GM12892 (cell line): ENCODE measurements around the gene ITGB1. TPM values are rescaled to one million over a fixed set of nuclear protein-coding genes. Genes with fewer than 3 reads are reported as not detected.
"Not testable (repeated sequence)": the region's sequence is repeated elsewhere in the genome, so short reads cannot be mapped to it uniquely, and the experiment has no call there.

ENCODE experiments used
- DNase-seq: peaks from one replicate; pipeline ENCODE4 v3.0.0; 2011; ENCODE audit not compliant: insufficient read length
- FAIRE-seq: peaks from 2 replicates; lab custom pipeline; 2011; peaks lifted over from hg19 to GRCh38; lab: Jason Lieb, UNC
- POLR2A ChIP-seq: IDR thresholded peaks from 2 replicates; pipeline ENCODE4 v1.6.1; 2011; ENCODE audit warnings: low read depth, low read length, control low read depth
- POLR2AphosphoS5 ChIP-seq: IDR thresholded peaks from 2 replicates; pipeline ENCODE4 v1.6.1; 2011; ENCODE audit warnings: low read depth, low read length, control low read depth
- TAF1 ChIP-seq: IDR thresholded peaks from 2 replicates; pipeline ENCODE4 v1.6.1; 2011; ENCODE audit warnings: low read depth, mild to moderate bottlenecking, control low read depth, low read length, borderline replicate concordance
- polyA plus RNA-seq: library from polyadenylated mRNA; unstranded; fragments of >200 nt; gene quantifications from one replicate; pipeline ENCODE4 v1.2.1, GENCODE V29; 2012; ENCODE audit warnings: missing spikeins, inconsistent platforms; ENCODE audit not compliant: missing spikeins

Gene ITGB1
- polyA plus RNA-seq, result 39.2 TPM

DNA sequence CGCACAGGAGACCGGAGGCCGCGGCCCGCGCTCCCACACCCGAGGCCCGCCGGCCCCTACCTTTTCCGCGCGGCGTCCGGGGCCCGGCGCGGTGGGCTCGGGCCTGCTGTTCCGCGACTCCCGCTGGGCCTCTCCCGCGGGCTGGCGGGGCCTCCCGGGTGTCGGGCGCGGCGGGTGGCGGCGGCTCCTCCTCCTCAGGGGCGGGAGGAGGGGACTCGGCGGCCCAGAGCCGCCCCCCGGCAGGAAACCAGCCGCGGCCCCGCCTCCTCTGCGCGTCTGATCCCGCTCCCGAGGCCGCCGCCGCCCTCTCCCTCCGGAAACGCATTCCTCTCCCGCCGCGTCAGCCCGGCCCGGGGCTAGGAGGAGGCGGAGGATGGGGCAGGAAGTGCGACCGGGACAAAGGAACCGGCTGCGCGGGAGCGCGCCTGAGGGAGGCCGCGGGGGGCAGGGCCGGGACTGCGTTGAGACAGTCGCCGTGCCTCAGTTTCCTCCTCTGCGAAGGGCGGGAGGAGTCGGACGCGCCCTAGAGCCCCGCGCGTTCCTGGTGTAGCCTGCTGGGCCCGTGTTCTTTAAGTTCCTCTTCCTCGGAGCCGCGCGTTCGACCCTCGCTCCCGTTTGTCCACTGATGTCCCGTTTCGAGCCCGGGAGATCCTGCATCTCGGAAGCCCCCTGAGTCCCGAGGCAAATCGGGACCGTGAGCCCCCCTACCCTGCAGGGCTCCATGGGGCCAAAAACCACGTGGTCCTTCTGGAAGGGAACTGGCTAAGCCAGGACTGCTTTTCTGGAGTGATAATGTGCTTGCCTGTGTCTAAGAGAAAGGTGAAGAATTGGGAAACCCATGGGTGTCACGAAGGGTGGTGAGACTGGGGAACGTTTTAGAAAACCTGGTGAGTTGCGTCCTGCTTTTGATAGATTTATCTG is at the start of gene ITGB1:
Gene ITGB1, minus strand, starts transcription at position 146 of the 921 bp plus-strand sequence. CDS start 22,672 bp downstream, outside the sequence.
- peak; percentile 63 for DNase-seq
- TF ChIP-seq POLR2A (peak; percentile 53; the same call in 1 of the 2 replicates), TAF1 (0 out of 2 replicates have a peak, but pooled peaks have one; percentile 32), POLR2AphosphoS5 (no peak)
- FAIRE-seq, result peak; percentile 50

DNA sequence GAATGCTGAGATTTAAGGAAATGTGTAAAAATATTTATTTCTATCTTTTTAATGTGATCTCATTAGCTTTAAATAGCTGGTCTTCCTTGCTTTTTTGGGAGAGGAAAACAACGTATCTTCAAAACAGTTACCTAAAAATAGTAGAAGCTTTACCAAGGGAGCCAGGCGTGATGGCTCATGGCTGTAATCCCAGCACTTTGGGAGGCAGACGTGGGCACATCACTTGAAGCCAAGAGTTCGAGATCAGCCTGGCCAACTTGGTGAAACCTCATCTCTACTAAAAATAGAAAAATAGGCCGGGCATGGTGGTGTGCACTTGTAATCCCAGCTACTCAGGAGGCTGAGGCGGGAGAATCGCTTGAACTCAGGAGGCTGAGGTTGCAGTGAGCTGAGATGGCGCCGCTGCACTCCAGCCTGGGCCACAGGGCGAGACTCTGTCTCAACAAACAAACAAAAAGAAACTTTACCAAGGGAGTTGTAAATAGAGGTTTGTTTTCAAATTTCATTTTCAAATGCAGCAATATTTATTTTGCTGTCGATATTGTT is 48.4 kb upstream of the ITGB1 start:
- DNase-seq (no peak), FAIRE-seq (no peak)
- no peak for TF ChIP-seq TAF1
- no peak for TF ChIP-seq POLR2AphosphoS5
- no peak for TF ChIP-seq POLR2A

DNA sequence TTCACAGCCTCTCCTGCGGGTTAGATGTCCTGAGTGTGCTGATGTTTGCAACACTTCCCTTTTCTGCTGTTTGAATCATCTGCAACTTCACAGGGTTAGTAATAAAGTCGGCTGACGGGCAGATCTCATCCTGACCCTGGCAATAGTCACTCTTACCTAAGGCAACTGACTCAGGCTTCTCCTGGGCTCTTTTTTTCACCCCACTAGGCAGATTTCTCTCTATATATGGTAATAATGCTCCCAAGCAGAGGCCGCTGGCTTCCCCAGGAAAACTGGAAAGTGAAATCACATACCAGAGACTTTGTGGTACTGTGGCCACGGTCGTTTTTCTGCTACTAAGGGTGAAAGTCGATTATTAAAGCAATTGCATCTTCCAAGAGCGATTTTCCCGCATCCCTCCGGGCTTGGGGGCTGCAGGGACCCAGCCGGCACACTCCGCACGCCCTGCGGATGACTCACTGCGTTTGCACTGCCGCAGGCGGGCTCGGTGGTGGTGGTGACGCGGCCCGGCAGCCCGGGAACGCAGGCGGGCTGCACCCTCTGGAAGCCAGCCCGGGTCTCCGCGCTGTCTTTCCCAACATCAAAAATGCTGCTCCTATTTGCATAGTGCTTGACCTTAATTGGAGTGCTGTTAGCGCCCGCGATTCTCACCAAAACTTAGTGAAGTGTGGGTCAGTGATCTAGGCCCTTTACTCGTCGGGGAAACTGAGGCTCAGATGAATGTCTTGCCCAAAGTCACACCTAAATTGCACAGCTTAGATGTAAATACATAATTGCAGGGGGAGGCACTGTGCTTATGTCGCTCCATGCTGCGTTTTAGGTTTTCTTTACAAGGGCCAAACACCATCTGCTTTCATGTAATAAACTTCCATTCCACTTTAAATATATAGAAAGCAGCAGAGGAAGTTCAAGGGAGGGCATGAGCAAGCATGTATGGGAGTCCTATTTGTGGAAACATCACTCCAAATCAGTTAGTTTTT is 47.6 kb upstream of the ITGB1 start:
- DNase-seq, result no peak
- FAIRE-seq, result peak; percentile 27
- TF ChIP-seq POLR2AphosphoS5, result no peak
- no peak for TF ChIP-seq POLR2A
- no peak for TF ChIP-seq TAF1

DNA sequence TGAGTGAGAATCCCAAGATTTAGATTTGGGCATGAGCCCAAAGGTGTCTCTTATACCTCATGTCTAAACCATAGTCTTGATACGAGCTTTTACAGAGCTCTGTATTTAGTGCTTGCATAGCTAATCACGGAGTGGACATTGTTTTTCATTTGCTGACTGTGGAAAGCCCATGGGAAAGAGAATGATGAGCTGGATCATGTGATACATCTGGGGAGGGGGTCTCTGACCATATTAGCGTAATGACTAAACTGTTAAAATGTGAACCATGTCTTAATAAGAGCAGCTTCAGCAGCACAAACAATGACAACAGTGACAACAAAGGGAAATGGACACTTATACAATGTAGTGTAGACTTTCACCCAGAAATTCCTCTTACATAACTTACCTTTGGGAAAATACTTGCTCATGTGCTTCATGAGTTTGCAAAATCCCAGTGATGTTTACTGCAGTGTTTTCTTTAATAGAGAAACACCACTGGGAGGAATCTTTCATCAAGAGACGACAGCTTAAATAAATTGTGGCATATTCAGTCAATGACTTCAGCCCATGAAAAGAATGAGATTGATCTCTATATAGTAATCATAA is 44.0 kb upstream of the ITGB1 start:
- TF ChIP-seq POLR2A (no peak), POLR2AphosphoS5 (no peak), TAF1 (no peak)
- no peak for DNase-seq
- no peak for FAIRE-seq

DNA sequence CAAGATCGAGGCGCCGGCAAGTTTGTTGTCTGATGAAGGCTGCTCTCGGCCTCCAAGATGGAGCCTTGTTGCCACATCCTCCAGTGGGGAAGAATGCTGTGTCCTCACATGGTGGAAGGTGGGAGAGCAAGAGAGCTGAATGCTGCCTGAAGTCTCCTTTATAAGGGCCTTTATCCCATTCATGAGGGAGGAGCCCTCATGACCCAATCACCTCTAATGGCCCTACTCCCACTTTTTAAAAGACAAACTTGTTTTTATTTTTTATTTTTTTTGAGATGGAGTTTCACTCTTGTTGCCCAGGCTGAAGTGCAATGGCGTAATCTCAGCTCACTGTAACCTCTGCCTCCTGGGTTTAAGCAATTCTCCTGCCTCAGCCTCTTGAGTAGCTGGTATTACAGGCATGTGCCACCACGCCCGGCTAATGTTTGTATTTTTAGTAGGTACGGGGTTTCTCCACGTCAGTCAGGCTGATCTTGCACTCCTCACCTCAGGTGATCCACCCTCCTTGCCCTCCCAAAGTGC is 40.1 kb upstream of the ITGB1 start:
- DNase-seq, result not testable (repeated sequence)

DNA sequence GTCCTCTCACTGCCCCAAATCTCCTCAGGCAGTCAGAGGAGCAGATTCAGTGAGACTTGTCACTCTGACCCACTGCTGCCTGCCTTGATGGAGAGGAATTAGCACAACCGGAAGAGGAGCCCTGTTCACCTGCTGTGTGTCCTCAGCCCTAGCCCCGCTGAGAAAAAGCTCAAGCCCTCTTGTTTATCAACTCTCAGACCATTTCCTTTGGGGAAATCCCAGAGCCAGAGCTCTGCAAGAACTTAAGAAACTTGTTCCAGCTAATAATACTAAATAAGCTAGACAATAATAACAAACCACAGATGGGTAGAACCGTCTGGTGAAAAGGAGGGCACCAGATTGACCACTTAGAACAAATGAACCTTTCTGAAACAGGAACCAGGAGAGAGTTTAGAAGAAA is 37.7 kb upstream of the ITGB1 start:
- TF ChIP-seq POLR2A (no peak), TAF1 (no peak), POLR2AphosphoS5 (no peak)
- DNase-seq (no peak), FAIRE-seq (peak; percentile 38)

More for the DNA sequence above, 40.1 kb upstream of the ITGB1 start:
- FAIRE-seq, result not testable (repeated sequence)

DNA sequence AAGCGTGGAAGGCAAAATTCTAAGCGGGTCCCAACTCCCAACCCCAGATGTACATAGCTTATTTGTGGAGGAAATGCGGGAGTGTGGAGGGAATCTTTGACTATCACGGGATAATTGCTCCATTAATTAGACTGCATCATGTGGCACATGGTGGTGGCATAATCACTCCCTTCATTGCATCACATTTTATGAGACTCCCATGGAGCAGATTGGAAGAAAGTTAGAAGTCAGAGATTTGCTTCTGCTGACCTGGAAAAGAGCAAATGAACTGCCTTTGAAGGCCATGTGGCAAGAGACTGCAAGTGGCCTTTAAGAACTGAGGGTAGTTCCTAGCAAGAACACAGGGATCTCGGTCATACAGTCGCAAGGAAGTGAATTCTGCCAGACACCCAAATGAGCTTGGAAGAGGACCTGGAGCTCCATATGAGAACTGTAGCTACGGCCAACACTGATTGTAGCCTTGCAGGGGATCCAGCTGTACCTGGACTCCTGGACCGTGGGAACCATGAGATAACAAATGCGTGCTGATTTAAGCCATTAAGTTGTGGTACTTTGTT is 37.1 kb upstream of the ITGB1 start:
- no peak for DNase-seq
- no peak for FAIRE-seq
- TF ChIP-seq POLR2A (no peak), TAF1 (no peak), POLR2AphosphoS5 (no peak)

DNA sequence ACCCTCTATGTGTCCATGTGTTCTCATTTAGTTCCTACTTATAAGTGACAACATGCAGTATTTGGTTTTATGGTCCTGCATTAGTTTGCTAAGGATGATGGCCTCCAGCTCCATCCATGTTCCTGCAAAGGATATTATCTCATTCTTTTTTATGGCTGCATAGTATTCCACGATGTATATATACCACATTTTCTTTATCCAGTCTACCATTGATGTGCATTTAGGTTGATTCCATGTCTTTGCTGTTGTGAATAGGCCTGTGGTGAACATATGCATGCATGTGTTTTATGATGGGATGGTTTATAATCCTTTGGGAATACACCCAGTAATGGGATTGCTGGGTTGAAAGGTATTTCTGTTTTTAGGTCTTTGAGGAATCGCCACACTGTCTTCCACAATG is 36.6 kb upstream of the ITGB1 start:
- not testable (repeated sequence) for DNase-seq, FAIRE-seq

DNA sequence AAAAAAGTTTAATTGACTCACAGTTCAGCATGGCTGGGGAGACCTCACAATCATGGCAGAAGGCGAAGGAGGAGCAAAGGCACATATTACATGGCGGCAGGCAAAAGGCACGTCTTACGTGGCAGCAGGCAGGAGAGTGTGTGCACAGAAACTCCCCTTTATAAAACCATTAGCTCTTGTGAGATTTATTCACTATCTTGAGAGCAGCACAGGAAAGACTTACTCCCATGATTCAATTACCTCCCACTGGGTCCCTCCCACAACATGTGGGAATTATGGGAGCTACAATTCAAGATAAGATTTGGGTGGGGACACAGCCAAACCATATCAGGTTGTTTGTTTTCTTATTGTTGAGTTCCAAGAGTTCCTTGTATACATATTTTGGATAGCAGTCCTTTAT is 34.3 kb upstream of the ITGB1 start:
- DNase-seq, FAIRE-seq: not testable (repeated sequence)

DNA sequence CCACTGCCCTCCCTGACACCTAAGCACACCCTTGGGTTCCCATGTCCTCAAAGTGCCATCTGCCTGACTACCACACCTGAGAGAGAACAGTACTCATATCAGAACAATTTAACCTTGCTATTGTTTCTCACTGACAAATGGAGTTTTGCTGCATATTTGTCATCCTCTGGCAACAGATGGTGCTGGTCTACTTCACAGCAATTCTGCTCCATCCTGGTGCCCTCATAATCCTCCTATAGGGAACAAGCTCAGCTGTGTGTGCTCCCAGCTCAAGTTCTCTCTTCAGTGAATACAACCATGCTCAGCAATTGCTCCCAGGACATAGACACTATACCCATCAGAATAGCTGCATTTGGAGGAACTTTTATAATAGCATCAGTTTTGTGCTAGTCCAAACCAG is 32.8 kb upstream of the ITGB1 start:
- TF ChIP-seq TAF1, result no peak
- TF ChIP-seq POLR2AphosphoS5, result no peak
- TF ChIP-seq POLR2A, result no peak
- FAIRE-seq, result no peak
- no peak for DNase-seq

DNA sequence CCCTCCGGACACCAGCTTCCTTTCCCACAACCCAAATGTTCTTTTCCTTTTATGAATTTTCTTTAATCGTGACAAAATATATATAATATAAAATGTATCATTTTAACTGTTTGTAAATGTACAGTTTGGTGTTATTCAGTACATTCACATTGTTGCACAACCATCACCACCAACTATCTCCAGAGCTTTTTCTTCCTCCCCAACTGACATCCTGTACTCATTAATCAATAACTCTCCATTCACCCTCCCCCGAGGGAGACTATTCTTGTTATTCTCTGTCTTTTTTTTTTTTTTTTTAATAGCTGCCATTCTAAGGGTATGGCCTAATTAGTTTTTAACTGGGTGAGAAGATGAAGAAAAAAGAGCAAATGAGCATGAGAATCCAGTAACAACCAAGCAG is 30.6 kb upstream of the ITGB1 start:
- no peak for DNase-seq
- TF ChIP-seq TAF1, result no peak
- no peak for TF ChIP-seq POLR2AphosphoS5
- no peak for TF ChIP-seq POLR2A
- FAIRE-seq, result no peak
